H1 (cell line): Measurements from ENCODE around the gene HMGCLL1. TPM values are rescaled to one million over a fixed set of nuclear protein-coding genes. Genes with fewer than 3 reads are reported as not detected.

Source experiments
- CTCF ChIA-PET: fragments of 300-600 bp; sonication (Branson Sonifier 250); formaldehyde crosslinking; loops from one replicate; lab custom pipeline; 2021; ENCODE audit not compliant: partially characterized antibody; lab: Charles Lee
- POLR2A ChIA-PET: fragments of 300-600 bp; sonication (Branson Sonifier 250); formaldehyde crosslinking; loops from one replicate; lab custom pipeline; 2021; ENCODE audit warnings: inconsistent platforms; ENCODE audit not compliant: partially characterized antibody; lab: Charles Lee
- DNase-seq, 2 experiments: peaks; one replicate each; pipeline versions ENCODE4 v3.0.0 to v3.0.0-alpha.2; 2010 to 2022; ENCODE audit warnings: low spot score in 2 of 2, low read depth in 1 of 2, mixed read lengths in 1 of 2
- FAIRE-seq: peaks from 2 replicates; lab custom pipeline; 2011; peaks lifted over from hg19 to GRCh38; lab: Jason Lieb, UNC
- H2AFZ ChIP-seq: 2 replicates; pipeline ENCODE4 v1.8.1; 2012; ENCODE audit warnings: low read length, inconsistent platforms
- H2AK5ac ChIP-seq: 2 replicates; pipeline ENCODE4 v1.6.1; 2013; ENCODE audit warnings: low read depth, low read length
- H2BK120ac ChIP-seq: replicated peaks from 2 replicates; pipeline ENCODE3; 2013; ENCODE audit warnings: low read depth, low read length, inconsistent platforms
- H2BK12ac ChIP-seq: 2 replicates; pipeline ENCODE4 v1.6.1; 2013; ENCODE audit warnings: low read depth, low read length
- H2BK15ac ChIP-seq: 2 replicates; pipeline ENCODE4 v1.6.1; 2013; ENCODE audit warnings: low read length
- H2BK20ac ChIP-seq: 2 replicates; pipeline ENCODE4 v1.6.1; 2013; ENCODE audit warnings: low read length
- H2BK5ac ChIP-seq: 2 replicates; pipeline ENCODE4 v1.6.1; 2013; ENCODE audit warnings: low read depth, low read length
- H3K14ac ChIP-seq: 2 replicates; pipeline ENCODE4 v1.6.1; 2013; ENCODE audit warnings: inconsistent platforms; ENCODE audit not compliant: insufficient read length
- H3K18ac ChIP-seq: 2 replicates; pipeline ENCODE4 v1.6.1; 2013; ENCODE audit warnings: low read length; ENCODE audit errors: extremely low read depth
- H3K23ac ChIP-seq: 2 replicates; pipeline ENCODE4 v1.6.1; 2013; ENCODE audit warnings: inconsistent platforms; ENCODE audit not compliant: insufficient read length
- H3K23me2 ChIP-seq: 2 replicates; pipeline ENCODE4 v1.6.1; 2013; ENCODE audit warnings: low read depth, low read length
- H3K27ac ChIP-seq: 2 replicates; pipeline ENCODE4 v1.6.1; 2011; ENCODE audit warnings: low read depth, low read length, inconsistent platforms
- H3K27me3 ChIP-seq, 4 experiments: replicated peaks in 1 of 4; 1 replicate in 1 of 4; 2 replicates in 3 of 4; pipeline versions ENCODE4 v1.6.1 to v1.8.1; 2011 to 2013; ENCODE audit warnings: low read length in 3 of 4, mild to moderate bottlenecking in 3 of 4, inconsistent platforms in 2 of 4, mixed read lengths in 2 of 4, moderate library complexity in 1 of 4; ENCODE audit not compliant: control insufficient read depth in 3 of 4, insufficient read depth in 3 of 4; ENCODE audit errors: extremely low read depth in 1 of 4
- H3K36me3 ChIP-seq, 4 experiments: 2 replicates each; pipeline versions ENCODE4 v1.6.1 to v1.8.1; 2011 to 2013; ENCODE audit warnings: mild to moderate bottlenecking in 4 of 4, low read length in 3 of 4, moderate library complexity in 2 of 4, control low read depth in 1 of 4, inconsistent platforms in 1 of 4; ENCODE audit not compliant: insufficient read depth in 4 of 4, control insufficient read depth in 2 of 4
- H3K4ac ChIP-seq: replicated peaks from 2 replicates; pipeline ENCODE3; 2013; ENCODE audit warnings: low read length, low read depth, mixed read lengths, inconsistent platforms; ENCODE audit not compliant: insufficient read length
- H3K4me1 ChIP-seq, 4 experiments: replicated peaks in 1 of 4; 1 replicate in 1 of 4; 2 replicates in 3 of 4; pipeline versions ENCODE4 v1.6.1 to v1.8.1; 2011 to 2013; ENCODE audit warnings: low read length in 3 of 4, inconsistent platforms in 2 of 4, mixed read lengths in 1 of 4; ENCODE audit not compliant: insufficient read depth in 4 of 4, control insufficient read depth in 3 of 4
- H3K4me2 ChIP-seq, 2 experiments: 2 replicates each; pipeline versions ENCODE4 v1.6.1 to v1.8.1; 2011 to 2013; ENCODE audit warnings: low read depth in 2 of 2, low read length in 2 of 2, control low read depth in 1 of 2, inconsistent platforms in 1 of 2, mild to moderate bottlenecking in 1 of 2; ENCODE audit not compliant: insufficient read depth in 1 of 2
- H3K4me3 ChIP-seq, 4 experiments: fragments of 200-600, 300-600 bp in 1 of 4; sonication (generic), shearing (Covaris generic), sonication (Bioruptor Twin) in 1 of 4; 2 replicates each; pipeline versions ENCODE4 v1.5.1 to v1.8.1; 2011 to 2016; ENCODE audit warnings: low read length in 4 of 4, low read depth in 3 of 4, control low read depth in 2 of 4, inconsistent platforms in 2 of 4, mild to moderate bottlenecking in 2 of 4, mixed read lengths in 1 of 4, moderate library complexity in 1 of 4; ENCODE audit not compliant: insufficient read depth in 2 of 4; ENCODE audit errors: extremely low read depth in 1 of 4
- H3K56ac ChIP-seq: replicated peaks from 2 replicates; pipeline ENCODE3; 2013; ENCODE audit warnings: low read depth, mild to moderate bottlenecking, mixed read lengths, low read length, inconsistent platforms; ENCODE audit not compliant: insufficient read length
- H3K79me1 ChIP-seq: 2 replicates; pipeline ENCODE4 v1.6.1; 2013; ENCODE audit warnings: low read depth, low read length, control low read depth
- H3K79me2 ChIP-seq, 2 experiments: 2 replicates each; pipeline versions ENCODE4 v1.6.1 to v1.8.1; 2012 to 2013; ENCODE audit warnings: low read length in 2 of 2, mild to moderate bottlenecking in 2 of 2, inconsistent platforms in 1 of 2; ENCODE audit not compliant: insufficient read depth in 2 of 2, control insufficient read depth in 1 of 2
- H3K9ac ChIP-seq, 4 experiments: replicated peaks in 1 of 4; 1 replicate in 1 of 4; 2 replicates in 3 of 4; pipeline versions ENCODE4 v1.6.1 to v1.8.1; 2011 to 2013; ENCODE audit warnings: low read depth in 3 of 4, low read length in 3 of 4, control low read depth in 2 of 4, mild to moderate bottlenecking in 2 of 4, moderate library complexity in 2 of 4, inconsistent platforms in 1 of 4; ENCODE audit errors: extremely low read depth in 1 of 4
- H3K9me3 ChIP-seq, 2 experiments: 2 replicates each; pipeline versions ENCODE4 v1.6.1 to v1.8.1; 2012 to 2013; ENCODE audit warnings: mild to moderate bottlenecking in 2 of 2, moderate library complexity in 2 of 2, control low read depth in 1 of 2, inconsistent platforms in 1 of 2, low read depth in 1 of 2, low read length in 1 of 2, mixed read lengths in 1 of 2; ENCODE audit not compliant: insufficient read depth in 2 of 2
- H4K20me1 ChIP-seq, 2 experiments: replicated peaks in 1 of 2; 2 replicates each; pipeline versions ENCODE3 to v1.8.1; 2011 to 2013; ENCODE audit warnings: inconsistent platforms in 2 of 2, low read length in 2 of 2, mild to moderate bottlenecking in 1 of 2; ENCODE audit not compliant: insufficient read depth in 2 of 2, control insufficient read depth in 1 of 2
- H4K5ac ChIP-seq: 2 replicates; pipeline ENCODE4 v1.6.1; 2013; ENCODE audit warnings: low read length, low read depth, mixed read lengths, inconsistent platforms; ENCODE audit not compliant: insufficient read length
- H4K8ac ChIP-seq: 2 replicates; pipeline ENCODE4 v1.8.0; 2013; ENCODE audit warnings: mild to moderate bottlenecking, moderate library complexity, low read length, inconsistent platforms; ENCODE audit not compliant: insufficient read depth; ENCODE audit errors: extremely low read depth
- H4K91ac ChIP-seq: replicated peaks from 2 replicates; pipeline ENCODE3; 2013; ENCODE audit warnings: low read length, mixed read lengths, inconsistent platforms; ENCODE audit not compliant: insufficient read length
- CBX5 ChIP-seq: fragments of 300-800, 300-1000 bp; sonication (generic); IDR thresholded peaks from 2 replicates; pipeline ENCODE4 v1.7.1; 2016; ENCODE audit warnings: antibody characterized with exemption, low read length, low read depth
- CREB1 ChIP-seq: IDR thresholded peaks from 2 replicates; pipeline ENCODE4 v1.6.1; 2012; ENCODE audit warnings: inconsistent platforms
- HDAC2 ChIP-seq, 2 experiments: fragments of 300-600 bp in 1 of 2; sonication (generic) in 1 of 2; IDR thresholded peaks; 2 replicates each; pipeline ENCODE4 v1.6.1; 2011 to 2012; ENCODE audit warnings: low read depth in 2 of 2, low read length in 2 of 2, mild to moderate bottlenecking in 2 of 2, moderate library complexity in 2 of 2, borderline replicate concordance in 1 of 2, inconsistent platforms in 1 of 2
- SIRT6 ChIP-seq: IDR thresholded peaks from one replicate; pipeline ENCODE4 v1.7.1; 2012; ENCODE audit warnings: low read length, inconsistent platforms
- YY1 ChIP-seq: IDR thresholded peaks from 2 replicates; pipeline ENCODE4 v1.6.1; 2011; ENCODE audit warnings: low read depth, mild to moderate bottlenecking, low read length
- WGBS, 2 experiments: shearing (Covaris generic) in 1 of 2; methylation state at CpG; one replicate each; pipeline versions ENCODE4 v1.1.6 to v1.1.7; 2013 to 2015; ENCODE audit warnings: low lambda C conversion rate in 2 of 2, mixed read lengths in 2 of 2, inconsistent platforms in 1 of 2, low coverage in 1 of 2, missing lambda C conversion rate in 1 of 2; ENCODE audit not compliant: insufficient replicate concordance in 2 of 2, insufficient coverage in 1 of 2, insufficient read length in 1 of 2; ENCODE audit errors: extremely low coverage in 1 of 2, missing lambda C conversion rate in 1 of 2; 5-methylcytosine and 5-hydroxymethylcytosine counted together
- polyA plus RNA-seq, 7 experiments: library from polyadenylated mRNA; depleted of rRNA in 3 of 7; stranded (reverse) in 5 of 7; unstranded in 2 of 7; fragments of >200 nt in 5 of 7; fragments of 200-250 nt in 2 of 7; gene quantifications; 1 replicate in 5 of 7; 2 replicates in 1 of 7; 4 replicates in 1 of 7; pipeline versions ENCODE4 v1.2.1 to v1.2.3, GENCODE V29; 2011 to 2013; ENCODE audit warnings: missing spikeins in 2 of 7, mixed read lengths in 2 of 7
- total RNA-seq: library from RNA; stranded (reverse); fragmentation: NEBNext Ultra II Directional; extraction: Animal tissue kit (Norgen Biotek cat#: 25700); gene quantifications from 2 replicates; pipeline ENCODE4 v1.2.1, GENCODE V29; 2021

Gene HMGCLL1
- total and polyA plus RNA-seq, 2 of the 8 experiments (the other 6 are each of a cell fraction or from before 2014, with no cell fraction given) = 0.06 to 0.41 TPM

- H2BK15ac ChIP-seq = no peak overlapping the region
- no peak overlapping the region for H2BK12ac ChIP-seq
- WGBS, 2 experiments = 95% methylated on average over 2 of the region's 2 CpGs; no CpG with 5 or more reads in 1 of the 2 experiments
- H3K79me2 ChIP-seq = no peaks in the 10 kb centered on the region
- DNase-seq (no peak), FAIRE-seq (no peak)
- H3K18ac ChIP-seq = no peak overlapping the region
- H4K91ac ChIP-seq = no peak overlapping the region
- ChIA-PET POLR2A (no interaction called here), CTCF (no interaction called here)
- H2AFZ ChIP-seq = no peak overlapping the region
- no peaks in the 10 kb centered on the region; a peak in 1 of 7 replicates for H3K4me1 ChIP-seq
- no peak overlapping the region for H3K56ac ChIP-seq
- no peak overlapping the region for H2BK120ac ChIP-seq
- H2AK5ac ChIP-seq = no peak overlapping the region
- no peak overlapping the region for H3K23ac ChIP-seq
- H3K23me2 ChIP-seq = peaks cover 4% of the 10 kb centered on the region
- no peak overlapping the region for H3K4me3 ChIP-seq
- H3K4ac ChIP-seq = no peak overlapping the region
- no peak overlapping the region for H4K5ac ChIP-seq
- H3K27ac ChIP-seq = no peak overlapping the region
- H2BK5ac ChIP-seq = no peak overlapping the region
- no peaks in the 10 kb centered on the region for H3K36me3 ChIP-seq
- H3K79me1 ChIP-seq = no peaks in the 10 kb centered on the region
- H3K9me3 ChIP-seq = no peaks in the 10 kb centered on the region; a peak in 2 of 4 replicates
- no peaks in the 10 kb centered on the region for H3K27me3 ChIP-seq
- H3K4me2 ChIP-seq = no peak overlapping the region
- no peak overlapping the region for H4K8ac ChIP-seq
- H3K14ac ChIP-seq = no peak overlapping the region
- no peak overlapping the region for H2BK20ac ChIP-seq
- H4K20me1 ChIP-seq = no peaks in the 10 kb centered on the region
- no peak overlapping the region for H3K9ac ChIP-seq
- TF ChIP-seq CREB1 (no peak), CBX5 (no peak), YY1 (no peak), SIRT6 (no peak), HDAC2 (IDR thresholded peaks at IDR 0.05; ENCODE audit: borderline replicate concordance in 1 of 2, low read depth in 2 of 2, low read length in 2 of 2) (no peak)
Observed at GRCh38 chr6:55574556-55574955, 4.4 kb downstream of the HMGCLL1 start.
